Keratinocyte (primary cell): Measurements from ENCODE around the gene CHMP4B. TPM values are rescaled to one million over a fixed set of nuclear protein-coding genes. Genes with fewer than 3 reads are reported as not detected.

Experiments used
- DNase-seq: peaks from one replicate; pipeline ENCODE4 v3.0.0-alpha.2; 2011; ENCODE audit warnings: low read depth, missing footprints, low spot score
- FAIRE-seq: peaks from 2 replicates; lab custom pipeline; 2011; peaks lifted over from hg19 to GRCh38; lab: Jason Lieb, UNC
- H2AFZ ChIP-seq: 2 replicates; pipeline ENCODE4 v1.6.0; 2012; ENCODE audit warnings: low read length, control low read depth, inconsistent platforms; ENCODE audit not compliant: control insufficient read depth
- H3K27ac ChIP-seq: 2 replicates; pipeline ENCODE4 v1.5.1; 2011; ENCODE audit warnings: low read length; ENCODE audit not compliant: control insufficient read depth, insufficient read depth
- H3K27me3 ChIP-seq: 3 replicates; pipeline ENCODE4 v1.6.0; 2011; ENCODE audit warnings: low read length; ENCODE audit not compliant: control insufficient read depth, insufficient read depth; ENCODE audit errors: extremely low read depth
- H3K36me3 ChIP-seq, 2 experiments: 2 replicates in 1 of 2; 3 replicates in 1 of 2; pipeline ENCODE4 v1.5.1; 2011; ENCODE audit warnings: low read length in 2 of 2, mild to moderate bottlenecking in 1 of 2; ENCODE audit not compliant: control insufficient read depth in 2 of 2, insufficient read depth in 2 of 2; ENCODE audit errors: extremely low read depth in 1 of 2
- H3K4me1 ChIP-seq: 3 replicates; pipeline ENCODE4 v1.5.1; 2011; ENCODE audit warnings: low read length; ENCODE audit not compliant: control insufficient read depth, insufficient read depth; ENCODE audit errors: extremely low read depth
- H3K4me2 ChIP-seq: 3 replicates; pipeline ENCODE4 v1.6.0; 2011; ENCODE audit warnings: low read depth, low read length; ENCODE audit not compliant: control insufficient read depth, insufficient read depth; ENCODE audit errors: extremely low read depth
- H3K4me3 ChIP-seq, 3 experiments: fragments of 200-600 bp in 1 of 3; sonication (generic) in 1 of 3; 2 replicates in 2 of 3; 3 replicates in 1 of 3; pipeline ENCODE4 v1.5.1; 2011 to 2016; ENCODE audit warnings: low read length in 3 of 3, mild to moderate bottlenecking in 3 of 3, control low read depth in 2 of 3, inconsistent platforms in 1 of 3, low read depth in 1 of 3, mixed read lengths in 1 of 3, mixed run types in 1 of 3, moderate library complexity in 1 of 3; ENCODE audit not compliant: control insufficient read depth in 2 of 3, insufficient read depth in 2 of 3; ENCODE audit errors: extremely low read depth in 1 of 3
- H3K79me2 ChIP-seq: 2 replicates; pipeline ENCODE4 v1.6.0; 2012; ENCODE audit warnings: low read length; ENCODE audit not compliant: control insufficient read depth, insufficient read depth
- H3K9ac ChIP-seq: 3 replicates; pipeline ENCODE4 v1.6.0; 2011; ENCODE audit warnings: low read length; ENCODE audit not compliant: control insufficient read depth, insufficient read depth; ENCODE audit errors: extremely low read depth
- H3K9me1 ChIP-seq: 3 replicates; pipeline ENCODE4 v1.6.0; 2011; ENCODE audit warnings: low read length; ENCODE audit not compliant: control insufficient read depth, insufficient read depth; ENCODE audit errors: extremely low read depth
- H3K9me3 ChIP-seq: 2 replicates; pipeline ENCODE4 v1.5.1; 2012; ENCODE audit warnings: low read depth, low read length; ENCODE audit not compliant: control insufficient read depth
- H4K20me1 ChIP-seq: 3 replicates; pipeline ENCODE4 v1.6.0; 2011; ENCODE audit warnings: low read length; ENCODE audit not compliant: control insufficient read depth, insufficient read depth; ENCODE audit errors: extremely low read depth
- CTCF ChIP-seq, 3 experiments: IDR thresholded peaks in 1 of 3; conservative IDR thresholded peaks in 1 of 3; optimal IDR thresholded peaks in 1 of 3; 2 replicates in 2 of 3; 3 replicates in 1 of 3; pipeline versions ENCODE3 to v1.5.1; 2011; ENCODE audit warnings: low read length in 3 of 3, mild to moderate bottlenecking in 3 of 3, moderate library complexity in 2 of 3, control low read depth in 1 of 3, inconsistent platforms in 1 of 3; ENCODE audit not compliant: insufficient read depth in 2 of 3; ENCODE audit errors: extremely low read depth in 1 of 3
- EZH2 ChIP-seq: IDR thresholded peaks from one replicate; pipeline ENCODE4 v1.6.1; 2012; ENCODE audit warnings: inconsistent platforms, mild to moderate bottlenecking, low read length, moderate library complexity
- dilution Hi-C: fragments of 300-500 bp; cut with MboI; formaldehyde crosslinking; loops from one replicate; pipeline ENCODE4 v1.7.0; 2020; ENCODE audit warnings: low sequenced_read_pairs; ENCODE audit not compliant: extremely low pct_ligation_motif_present
- polyA plus RNA-seq, 5 experiments: library from polyadenylated mRNA; depleted of rRNA in 3 of 5; stranded (reverse) in 3 of 5; stranded (forward) in 1 of 5; unstranded in 1 of 5; fragments of >200 nt; gene quantifications; 1 replicate in 1 of 5; 2 replicates in 3 of 5; 3 replicates in 1 of 5; pipeline versions ENCODE4 v1.2.1 to v1.2.3, GENCODE V29; 2011 to 2012; ENCODE audit warnings: missing spikeins in 2 of 5, low read depth in 1 of 5, low replicate concordance in 1 of 5

CHMP4B gene
- polyA plus RNA-seq, 1 donor (not counting 4 experiments of a cell fraction or from before 2014, with no cell fraction given): 72.2 TPM

- H3K4me3 ChIP-seq: no peak overlapping the region
- no peaks in the 10 kb centered on the region for H3K27me3 ChIP-seq
- peaks cover 64% of the 10 kb centered on the region for H3K79me2 ChIP-seq
- H3K4me1 ChIP-seq: peaks cover 13% of the 10 kb centered on the region
- no peak overlapping the region for H3K27ac ChIP-seq
- dilution Hi-C loops: no loop called here
- H3K36me3 ChIP-seq: peaks cover 11% of the 10 kb centered on the region in 2 experiments
- no peak overlapping the region for H3K4me2 ChIP-seq
- no peak overlapping the region for H2AFZ ChIP-seq
- no peak overlapping the region for H3K9ac ChIP-seq
- DNase-seq: no peak
- peaks cover 7% of the 10 kb centered on the region for H3K9me1 ChIP-seq
- no peak for TF ChIP-seq EZH2
- TF ChIP-seq CTCF (optimal IDR thresholded peaks at IDR 0.05 in 1 of 3, IDR thresholded peaks at IDR 0.05 in 1 of 3, conservative IDR thresholded peaks at IDR 0.05 in 1 of 3; ENCODE audit: extremely low read depth in 1 of 3, insufficient read depth in 2 of 3, low read length in 3 of 3): no peak
- H3K9me3 ChIP-seq: no peaks in the 10 kb centered on the region
- peaks cover 10% of the 10 kb centered on the region for H4K20me1 ChIP-seq
- no peak for FAIRE-seq
Measured at GRCh38 chr20:33847006-33847405, 35.9 kb downstream of the CHMP4B start.

GRCh38 chr20:33848391-33848790 is 37.2 kb downstream of the CHMP4B start:
- TF ChIP-seq CTCF (optimal IDR thresholded peaks at IDR 0.05 in 1 of 3, IDR thresholded peaks at IDR 0.05 in 1 of 3, conservative IDR thresholded peaks at IDR 0.05 in 1 of 3; ENCODE audit: extremely low read depth in 1 of 3, insufficient read depth in 2 of 3, low read length in 3 of 3) (no peak), EZH2 (no peak)
- Histone ChIP-seq H3K9me3 (no peaks in the 10 kb centered on the region), H3K9ac (no peak overlapping the region), H3K27me3 (no peaks in the 10 kb centered on the region), H3K79me2 (peaks cover 52% of the 10 kb centered on the region), H3K9me1 (peaks cover 7% of the 10 kb centered on the region), H4K20me1 (peaks cover 10% of the 10 kb centered on the region), H2AFZ (no peak overlapping the region), H3K4me3 (no peak overlapping the region), H3K27ac (no peak overlapping the region), H3K36me3 (peaks cover 19 to 24% of the 10 kb centered on the region in 2 experiments), H3K4me1 (peaks cover 9% of the 10 kb centered on the region), H3K4me2 (no peak overlapping the region)
- DNase-seq (no peak), FAIRE-seq (no peak)
- dilution Hi-C loops: no loop called here
